Inflammatory macrophage (primary cell): ENCODE data around the gene THBS3.
A peak's percentile ranks its signal among the peaks of the same experiment; 100 is the strongest.
"Not testable (repeated sequence)": the region's sequence is repeated elsewhere in the genome, so short reads cannot be mapped to it uniquely, and the experiment has no call there.

Experiments
- DNase-seq, 2 donors: peaks; one replicate each; pipeline ENCODE4 v3.0.0-alpha.2; 2020 to 2022

THBS3 gene

GRCh38 chr1:155206891-155207805, 549 bp downstream of the THBS3 start:
- peak; percentile 77 to 81 for DNase-seq

DNA sequence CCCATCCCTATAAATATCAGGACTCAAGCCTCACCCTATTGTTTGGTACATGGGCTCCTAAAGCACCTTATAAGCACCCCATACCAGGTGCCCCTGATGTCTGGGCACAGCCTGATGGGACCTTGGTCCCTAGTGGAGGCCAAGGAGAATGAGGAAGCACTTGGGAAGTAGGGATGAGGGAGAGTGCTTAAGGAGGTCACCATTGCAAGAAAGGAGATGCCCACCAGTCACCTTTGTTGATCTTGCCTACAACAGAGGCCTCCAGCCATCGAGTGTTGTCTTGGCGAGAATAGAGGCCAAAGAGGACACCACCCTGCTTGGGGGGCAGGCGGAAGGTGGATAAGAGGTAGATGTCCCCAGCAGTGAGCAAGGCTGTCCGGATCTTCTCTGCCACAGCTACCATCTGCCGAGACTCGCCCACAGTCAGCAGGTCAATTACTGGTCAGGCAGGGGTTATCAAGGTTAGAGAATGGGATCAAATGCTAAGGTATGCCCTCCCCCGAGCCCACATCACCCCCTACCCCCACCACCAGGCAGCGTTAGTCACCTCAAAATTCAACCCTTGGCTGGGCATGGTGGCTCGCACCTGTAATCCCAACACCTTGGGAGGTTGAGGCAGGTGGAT, 1.6 kb downstream of the THBS3 start:
- no peak for DNase-seq

DNA sequence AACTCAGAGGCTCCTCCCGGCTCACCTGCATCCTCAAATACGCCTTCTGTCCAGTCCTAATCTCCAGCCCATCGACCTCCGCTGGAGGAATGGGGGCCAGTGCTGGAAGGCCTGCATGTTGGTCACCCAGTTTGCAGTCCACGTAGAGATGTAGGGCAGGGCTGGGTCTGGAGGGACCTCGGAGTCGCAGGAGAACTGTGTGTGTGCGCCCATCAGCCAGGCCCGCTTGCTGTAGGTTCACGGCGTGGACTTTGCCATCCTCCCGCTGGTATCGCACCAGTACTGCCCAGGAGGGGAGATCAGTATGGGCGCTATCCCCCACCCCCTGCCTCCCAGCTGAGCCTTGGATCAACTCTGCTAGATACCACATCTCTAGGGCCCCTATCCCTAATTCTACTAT, 2.7 kb downstream of the THBS3 start:
- no peak for DNase-seq

DNA sequence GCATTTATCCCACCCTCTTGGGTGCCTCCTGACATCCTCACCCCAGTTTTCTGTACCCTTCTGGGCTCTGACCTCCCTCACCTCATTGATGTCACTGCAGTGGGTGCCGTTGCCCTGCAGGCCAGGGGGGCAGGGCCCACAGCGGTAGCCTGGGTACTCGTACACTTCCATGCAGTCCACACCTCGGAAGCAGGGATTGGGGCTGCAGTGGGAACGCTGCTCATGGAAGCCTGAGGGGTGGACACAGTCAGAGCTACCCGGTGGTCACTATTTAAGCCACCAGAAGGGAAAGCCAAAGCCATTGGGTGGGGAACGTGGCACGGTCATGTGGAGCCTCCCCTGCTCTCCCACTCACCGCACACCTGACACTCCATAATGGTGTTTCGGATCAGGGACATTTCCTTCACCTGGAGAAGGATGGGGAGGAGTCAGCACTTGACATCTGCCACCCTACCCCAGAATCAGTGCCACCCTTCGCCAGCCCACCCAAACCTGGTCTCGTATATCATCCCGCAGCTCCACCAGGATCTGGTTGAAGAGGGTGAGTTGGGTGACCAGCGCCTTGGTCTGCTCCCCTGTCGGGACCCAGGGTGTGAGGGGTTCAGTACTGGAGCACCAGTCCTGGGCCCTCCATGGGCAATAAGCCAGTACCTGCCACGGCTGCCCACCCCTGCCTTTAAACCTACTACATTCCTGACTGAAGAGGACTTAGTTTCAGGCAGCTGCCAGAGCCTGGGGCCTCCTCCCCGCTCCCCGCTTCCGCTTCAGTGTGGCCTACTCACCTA, 4.8 kb downstream of the THBS3 start:
- no peak for DNase-seq

GRCh38 chr1:155202198-155202597, 5.5 kb downstream of the THBS3 start:
- no peak for DNase-seq

DNA sequence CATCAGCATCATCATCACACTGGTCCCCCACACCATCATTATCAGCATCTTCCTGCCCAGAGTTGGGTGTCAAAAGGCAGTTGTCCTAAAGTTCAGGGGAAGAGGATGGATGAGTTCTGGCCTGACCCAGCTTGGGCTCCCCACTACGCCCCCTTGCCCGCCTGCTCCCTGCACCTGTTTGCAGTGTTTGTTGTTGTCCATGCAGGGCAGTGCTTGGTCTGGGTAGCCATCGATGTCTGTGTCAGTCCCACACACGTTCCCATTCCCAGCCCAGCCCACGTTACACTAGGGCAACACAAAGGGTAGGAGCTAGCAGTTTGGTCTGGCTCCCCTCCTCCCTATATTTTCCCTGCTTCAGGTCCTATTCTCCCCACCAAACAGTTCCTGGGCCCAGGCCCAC, 6.8 kb downstream of the THBS3 start:
- no peak for DNase-seq

DNA sequence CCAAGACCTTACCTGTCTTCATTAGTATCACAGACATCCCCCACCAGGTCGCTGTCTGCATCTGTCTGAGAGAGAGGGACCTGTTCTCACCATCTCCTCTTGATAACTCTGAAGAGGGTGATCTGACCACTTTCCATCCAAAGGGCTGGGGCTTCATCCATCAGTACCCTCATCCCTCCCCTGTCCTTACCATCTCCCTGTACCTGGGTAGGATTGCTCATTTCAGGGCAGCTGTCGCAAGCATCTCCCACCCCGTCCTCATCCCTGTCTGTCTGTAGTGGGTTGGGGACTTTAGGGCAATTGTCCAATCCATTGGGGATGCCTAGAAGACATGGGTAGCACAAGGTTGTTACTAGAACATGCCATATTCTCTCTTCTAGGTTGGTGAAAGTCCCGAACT, 7.9 kb downstream of the THBS3 start:
- DNase-seq = no peak

DNA sequence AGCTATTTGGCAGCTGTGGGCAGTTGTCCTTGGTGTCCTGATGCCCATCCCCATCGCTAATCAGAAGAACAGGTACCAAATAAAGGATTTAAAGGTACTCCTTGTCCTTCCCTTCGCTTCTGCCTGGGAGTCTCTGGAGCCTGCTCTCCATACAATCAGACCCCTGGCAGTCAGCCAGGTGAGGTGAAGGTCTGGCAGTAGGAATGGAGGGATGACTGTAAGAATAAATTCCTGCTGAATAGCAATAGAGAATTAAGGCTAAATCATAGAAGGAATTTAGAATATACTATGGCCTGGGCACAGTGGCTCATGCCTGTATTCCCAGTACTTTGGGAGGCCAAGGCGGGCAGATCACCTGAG, 9.2 kb downstream of the THBS3 start:
- DNase-seq = no peak

- DNase-seq = no peak
Observed at GRCh38 chr1:155197901-155198546, 9.7 kb downstream of the THBS3 start.

DNA sequence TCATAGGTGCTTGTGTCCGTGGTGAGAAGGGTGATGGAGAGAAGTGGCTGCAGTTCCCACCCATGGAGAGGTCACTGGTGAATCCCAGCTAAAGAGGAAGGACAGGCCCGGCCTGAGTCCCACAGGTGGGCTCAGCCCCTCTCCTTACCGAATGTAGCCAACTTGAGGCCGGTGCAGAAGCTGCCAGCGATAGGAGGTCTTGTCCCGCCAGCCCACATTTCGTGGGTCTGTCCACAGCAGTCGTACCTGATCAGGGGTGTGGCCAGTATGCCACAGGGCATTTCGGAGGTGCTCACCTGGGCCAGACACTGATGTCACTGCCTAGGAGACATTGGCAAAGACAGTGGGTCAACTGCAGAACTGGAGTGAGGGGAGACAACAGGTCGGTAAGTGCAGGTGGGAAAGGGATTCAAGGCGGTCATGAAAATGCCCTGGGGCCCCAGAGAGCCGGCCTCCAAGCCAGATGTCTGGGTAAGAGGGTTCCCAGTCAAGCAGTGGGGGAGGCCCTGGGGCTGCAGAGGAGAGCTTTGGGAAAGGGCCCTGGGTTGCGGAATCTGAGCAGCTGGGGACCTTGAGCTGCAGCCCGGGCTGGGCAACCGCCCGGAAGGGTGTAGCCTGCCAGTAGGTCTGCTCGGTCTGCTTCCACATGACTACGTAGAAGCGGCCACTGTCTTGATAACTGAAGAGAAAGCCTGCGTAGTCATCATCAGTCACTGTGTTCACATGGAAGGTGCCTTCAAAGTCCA, 10.6 kb downstream of the THBS3 start:
- no peak for DNase-seq

DNA sequence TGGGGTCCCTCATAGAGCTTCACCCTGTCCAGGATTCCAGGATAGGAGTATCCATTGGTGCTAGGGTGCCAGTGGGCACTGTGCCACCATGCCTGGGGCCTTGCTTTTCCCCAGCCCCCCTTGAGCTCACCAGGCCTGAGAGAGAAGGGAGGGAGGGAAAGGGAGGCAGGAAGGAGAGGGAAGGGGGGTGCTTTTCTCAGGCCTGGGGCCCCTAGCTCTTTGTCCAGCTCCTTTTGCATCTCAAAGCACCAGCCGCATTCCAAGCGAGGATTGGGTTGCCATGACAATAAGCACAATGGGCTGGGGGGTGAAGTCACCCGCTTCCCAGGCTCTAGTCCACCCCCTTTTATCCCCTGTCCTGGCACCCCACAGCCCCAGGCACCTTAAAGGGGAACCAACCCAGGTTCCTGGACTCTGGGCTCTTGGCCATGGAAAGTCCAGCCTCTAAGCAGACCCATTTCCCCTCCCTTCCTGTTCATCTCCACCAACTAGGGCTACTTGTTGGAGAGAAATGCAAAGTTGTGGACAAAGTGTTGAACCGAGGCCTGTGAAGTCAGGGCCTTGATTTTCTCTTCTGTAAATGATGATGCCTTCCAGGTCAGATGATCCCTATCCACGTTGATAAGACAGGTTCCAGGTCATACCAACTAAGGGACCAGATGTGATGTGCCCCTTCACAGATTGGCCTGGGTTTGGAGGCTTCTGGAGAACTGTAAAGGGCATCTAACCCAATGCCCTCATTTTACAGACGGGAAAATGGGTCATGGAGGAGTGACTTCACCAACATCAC, 11.4 kb downstream of the THBS3 start:
- DNase-seq = no peak

- no peak for DNase-seq
Observed at GRCh38 chr1:155195201-155196102, 12.2 kb downstream of the THBS3 start.

- DNase-seq = not testable (repeated sequence)
Observed at GRCh38 chr1:155193991-155194240, 13.8 kb downstream of the THBS3 start.

DNA sequence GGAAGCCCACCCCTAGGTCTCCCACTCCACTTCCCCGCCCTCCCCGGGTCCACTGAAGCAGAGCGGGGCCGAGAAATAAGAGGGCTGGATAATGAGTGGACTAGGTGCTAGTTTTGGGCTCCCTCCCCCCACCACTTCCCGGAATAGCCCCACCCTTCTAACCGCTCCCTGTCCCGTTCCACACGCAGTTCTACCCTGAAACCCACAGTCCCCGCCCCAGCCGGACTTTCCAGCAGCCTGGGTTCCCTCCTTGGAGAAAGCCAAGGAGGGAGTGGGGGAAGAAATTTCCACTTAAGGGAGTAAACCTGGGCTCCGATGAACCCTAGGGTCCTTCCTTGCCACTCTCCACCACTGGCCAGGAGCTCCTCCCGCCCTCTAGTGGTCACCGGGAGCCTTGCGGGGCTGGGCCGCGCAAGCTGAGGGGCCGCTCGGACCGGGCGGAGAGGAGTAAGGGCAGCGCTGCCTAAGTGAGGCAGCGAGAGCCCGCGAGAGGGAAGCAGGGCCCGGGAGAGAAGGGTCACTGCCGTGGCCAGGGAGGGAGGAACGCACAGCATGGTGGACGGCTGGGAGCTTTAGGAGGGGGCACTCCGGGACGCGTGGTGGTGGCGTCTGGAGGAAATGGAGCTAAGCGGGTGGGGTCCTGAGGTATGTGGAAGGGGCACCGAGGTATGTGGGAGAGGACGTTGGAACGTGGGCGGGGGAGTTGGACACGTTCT, 14.3 kb downstream of the THBS3 start:
- peak; percentile 83 to 84 for DNase-seq

- no peak for DNase-seq
Observed at GRCh38 chr1:155192346-155193274, 15.1 kb downstream of the THBS3 start.

- no peak for DNase-seq
Observed at GRCh38 chr1:155191904-155192303, 15.8 kb downstream of the THBS3 start.

- DNase-seq = not testable (repeated sequence)
Observed at GRCh38 chr1:155189926-155190325, 17.8 kb downstream of the THBS3 start.

GRCh38 chr1:155188268-155188667, 19.4 kb downstream of the THBS3 start:
- DNase-seq = no peak

- DNase-seq = no peak
Observed at GRCh38 chr1:155187456-155187891, 20.2 kb downstream of the THBS3 start.
